GM12878 (cell line): ENCODE results near the gene TGIF2. TPM values are rescaled to one million over a fixed set of nuclear protein-coding genes. Genes with fewer than 3 reads are reported as not detected.

ENCODE experiments used
- BMI1 ChIP-seq: fragments of 450-650 bp; IDR thresholded peaks from 2 replicates; pipeline ENCODE4 v1.6.1; 2016; ENCODE audit warnings: mild to moderate bottlenecking, moderate library complexity, borderline replicate concordance
- CREB1 ChIP-seq: IDR thresholded peaks from 2 replicates; pipeline ENCODE4 v1.6.1; 2012; ENCODE audit warnings: low read depth, mild to moderate bottlenecking, inconsistent platforms
- EZH2 ChIP-seq: IDR thresholded peaks from 2 replicates; pipeline ENCODE4 v1.6.1; 2012; ENCODE audit warnings: low read depth, mild to moderate bottlenecking, control low read depth, inconsistent platforms, low read length, borderline replicate concordance; ENCODE audit not compliant: control insufficient read depth
- MEF2A ChIP-seq: IDR thresholded peaks from 2 replicates; pipeline ENCODE4 v1.6.1; 2011; ENCODE audit warnings: low read depth, mild to moderate bottlenecking, low read length, moderate library complexity; ENCODE audit not compliant: insufficient read depth
- MYC ChIP-seq: IDR thresholded peaks from 2 replicates; pipeline ENCODE4 v1.6.1; 2011; ENCODE audit warnings: mild to moderate bottlenecking, low read length, moderate library complexity, inconsistent platforms; ENCODE audit not compliant: insufficient read depth, insufficient replicate concordance, insufficient read length, severe bottlenecking
- RB1 ChIP-seq: fragments of 450-650 bp; formaldehyde crosslinking; IDR thresholded peaks from 2 replicates; pipeline ENCODE4 v1.6.1; 2017; ENCODE audit warnings: mild to moderate bottlenecking, borderline replicate concordance
- SIX5 ChIP-seq: IDR thresholded peaks from 2 replicates; pipeline ENCODE4 v1.6.1; 2011; ENCODE audit warnings: mild to moderate bottlenecking, low read depth, low read length, moderate library complexity; ENCODE audit not compliant: severe bottlenecking
- SPI1 ChIP-seq: IDR thresholded peaks from 2 replicates; pipeline ENCODE4 v1.6.1; 2011; ENCODE audit warnings: low read depth, mild to moderate bottlenecking, low read length, moderate library complexity, borderline replicate concordance; ENCODE audit not compliant: insufficient read depth
- ZBTB40 ChIP-seq: fragments of 450-650 bp; IDR thresholded peaks from 2 replicates; pipeline ENCODE4 v1.6.1; 2016; ENCODE audit warnings: mild to moderate bottlenecking, moderate library complexity, borderline replicate concordance
- polyA plus RNA-seq, 11 experiments: library from polyadenylated mRNA; depleted of rRNA in 4 of 11; unstranded in 6 of 11; stranded (reverse) in 5 of 11; fragments of >200 nt; fragmentation: Nextera tagmentation in 4 of 11; fragmentation: Illumina TruSeq in 1 of 11; extraction: Ambion mirVana in 4 of 11; extraction: Trizol in 1 of 11; gene quantifications; 1 replicate in 1 of 11; 2 replicates in 10 of 11; pipeline versions ENCODE4 v1.2.1 to v1.2.3, GENCODE V29; 2011 to 2016; ENCODE audit warnings: inconsistent platforms in 2 of 11, missing spikeins in 2 of 11, low read depth in 1 of 11
- total RNA-seq, 4 experiments: library from RNA; depleted of rRNA in 3 of 4; stranded (reverse); fragments of >200 nt in 3 of 4; fragmentation: Illumina TruSeq in 1 of 4; extraction: Trizol in 1 of 4; gene quantifications; 2 replicates each; pipeline versions ENCODE4 v1.2.1 to v1.2.3, GENCODE V29; 2013 to 2021

Gene TGIF2
- total and polyA plus RNA-seq, 10 of the 15 experiments (the other 5 are each of a cell fraction or from before 2014, with no cell fraction given), result 13.1 to 47.1 (median 36.6) TPM

- TF ChIP-seq ZBTB40 (no peak), SIX5 (no peak), MEF2A (no peak), BMI1 (no peak), RB1 (no peak), EZH2 (no peak), SPI1 (no peak), CREB1 (no peak), MYC (no peak)
Measured at GRCh38 chr20:36532388-36532787, 41.0 kb upstream of the TGIF2 start (continued).
